Fibroblast of peridontal ligament (primary cell): ENCODE data around the gene WDR70.
A peak's percentile ranks its signal among the peaks of the same experiment; 100 is the strongest.
"Not testable (repeated sequence)": the region's sequence is repeated elsewhere in the genome, so short reads cannot be mapped to it uniquely, and the experiment has no call there.

ENCODE experiments used
- DNase-seq: peaks from one replicate; pipeline ENCODE4 v3.0.0-alpha.2; 2010; ENCODE audit errors: extremely low read depth

WDR70 gene

DNA sequence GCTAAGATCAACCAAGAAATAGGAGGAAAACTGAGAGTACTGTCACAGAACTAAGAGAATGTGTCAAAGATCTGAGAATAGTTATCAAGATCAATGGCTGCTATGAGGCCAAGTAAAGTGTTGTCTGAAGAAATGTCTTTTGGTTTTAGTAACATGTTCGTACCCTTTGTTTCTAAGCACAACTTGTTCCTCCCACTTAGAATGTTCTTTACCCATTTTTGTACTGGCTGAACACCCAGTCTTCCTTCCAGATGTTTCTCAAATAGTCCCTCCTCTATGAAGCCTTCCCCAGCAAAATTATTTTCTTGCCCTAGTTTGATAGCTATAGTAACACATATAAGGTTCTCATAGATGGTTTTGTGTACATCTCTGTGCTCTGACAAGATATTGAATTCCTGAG lies 191.5 kb downstream of the WDR70 start:
- DNase-seq: no peak

DNA sequence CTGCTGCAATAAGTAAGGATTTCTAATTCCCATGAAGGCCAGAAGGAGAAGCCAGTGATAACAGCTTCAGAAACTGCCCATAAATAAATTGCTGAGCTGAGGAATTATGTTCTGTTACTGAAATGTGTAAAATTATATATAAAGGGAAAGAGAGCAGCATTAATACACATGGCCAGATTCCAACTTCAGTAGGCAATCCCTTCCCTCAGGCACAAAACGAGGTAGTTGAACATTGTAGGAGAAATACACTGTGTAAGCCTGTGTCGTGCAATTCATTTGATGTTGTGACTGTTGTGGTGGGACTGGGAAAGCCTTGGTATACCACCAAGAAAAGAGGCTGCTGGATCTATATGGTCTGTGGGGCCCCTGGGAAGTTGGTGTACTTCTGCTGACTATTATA lies 192.9 kb downstream of the WDR70 start:
- DNase-seq: no peak

DNA sequence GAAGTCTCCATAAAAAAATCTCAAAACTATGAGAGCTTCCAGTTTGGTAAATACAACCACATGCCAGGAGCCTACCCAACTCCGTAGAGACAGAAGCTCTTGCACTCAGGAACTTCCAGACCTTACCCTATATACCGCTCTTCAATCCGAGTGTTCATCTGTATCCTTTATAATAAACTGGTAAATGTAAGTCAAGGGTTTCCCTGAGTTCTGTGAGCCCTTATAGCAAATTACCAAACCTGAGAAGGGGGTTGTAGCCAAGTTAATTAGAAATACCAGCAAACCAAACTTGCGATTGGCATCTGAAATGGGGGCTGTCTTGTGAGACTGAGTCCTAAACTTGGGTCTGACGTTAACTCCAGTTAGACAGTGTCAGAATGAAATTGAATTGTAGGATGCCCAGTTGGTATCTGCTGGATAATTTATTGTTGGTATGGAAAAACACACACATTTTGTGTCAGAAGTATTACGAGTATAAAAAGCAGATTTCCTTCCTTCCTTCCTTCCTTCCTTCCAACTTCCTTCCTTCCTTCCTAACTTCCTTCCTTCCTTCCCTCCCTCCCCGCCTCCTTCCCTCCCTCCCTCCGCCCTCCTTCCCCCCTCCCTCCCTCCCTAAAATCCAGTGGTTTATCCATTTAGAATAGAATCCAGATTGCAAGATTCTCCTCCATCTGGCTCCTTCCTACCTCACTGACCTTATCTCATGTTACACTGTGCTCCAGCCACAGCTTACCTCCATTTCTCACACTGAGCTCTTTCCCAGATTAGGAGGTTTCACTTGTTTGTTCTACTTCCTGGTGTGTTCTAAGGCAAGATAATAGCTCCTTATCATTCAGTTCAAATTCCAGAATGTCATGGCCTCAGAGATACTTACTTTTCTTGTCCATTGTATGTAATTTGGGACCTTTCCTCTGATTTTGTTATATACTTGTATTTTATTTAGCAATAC lies 196.7 kb downstream of the WDR70 start:
- no peak for DNase-seq

GRCh38 chr5:37576552-37576951 lies 197.4 kb downstream of the WDR70 start:
- DNase-seq: no peak

DNA sequence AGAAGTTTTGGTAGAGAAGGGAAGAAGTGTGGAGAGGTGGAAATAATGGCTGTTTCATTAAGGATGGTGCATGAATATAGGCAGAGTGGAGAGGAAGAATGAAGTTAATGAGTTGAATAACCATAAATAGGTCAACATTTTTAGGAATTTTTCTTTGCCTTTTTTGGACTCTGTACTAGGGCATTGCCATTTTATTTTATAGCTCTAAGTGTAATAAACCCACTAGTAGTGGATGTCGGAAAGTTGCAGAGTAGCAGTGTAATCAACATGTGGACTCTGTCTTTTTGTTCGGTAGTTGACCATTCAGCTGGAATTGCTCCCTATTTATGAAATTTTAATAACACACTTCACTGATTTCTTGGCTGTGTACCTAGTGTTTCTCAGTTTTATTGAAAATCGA lies 199.1 kb downstream of the WDR70 start:
- DNase-seq: no peak

- peak; percentile 78 for DNase-seq
These were observed 201.0 kb downstream of the WDR70 start for GRCh38 chr5:37580106-37580505.

DNA sequence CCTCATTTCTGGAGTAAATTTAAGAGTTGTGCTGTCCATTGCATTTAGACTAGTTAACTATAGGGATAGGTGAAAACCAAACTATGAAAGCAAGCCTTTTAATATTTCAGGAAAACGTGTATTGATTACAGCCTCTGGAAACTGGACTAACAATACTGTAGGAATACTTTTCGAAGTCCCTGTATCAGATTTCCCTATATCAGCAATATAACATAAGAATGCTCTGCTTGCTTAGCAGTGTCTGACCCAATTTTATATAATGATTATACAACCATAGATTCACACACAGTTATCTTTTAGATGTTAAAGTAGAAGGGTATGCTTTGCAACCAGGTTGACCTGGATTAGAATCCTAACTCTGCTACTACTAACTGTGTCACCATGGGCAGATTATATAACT lies 203.1 kb downstream of the WDR70 start:
- DNase-seq: no peak

GRCh38 chr5:37593292-37593691 lies 214.2 kb downstream of the WDR70 start:
- not testable (repeated sequence) for DNase-seq

DNA sequence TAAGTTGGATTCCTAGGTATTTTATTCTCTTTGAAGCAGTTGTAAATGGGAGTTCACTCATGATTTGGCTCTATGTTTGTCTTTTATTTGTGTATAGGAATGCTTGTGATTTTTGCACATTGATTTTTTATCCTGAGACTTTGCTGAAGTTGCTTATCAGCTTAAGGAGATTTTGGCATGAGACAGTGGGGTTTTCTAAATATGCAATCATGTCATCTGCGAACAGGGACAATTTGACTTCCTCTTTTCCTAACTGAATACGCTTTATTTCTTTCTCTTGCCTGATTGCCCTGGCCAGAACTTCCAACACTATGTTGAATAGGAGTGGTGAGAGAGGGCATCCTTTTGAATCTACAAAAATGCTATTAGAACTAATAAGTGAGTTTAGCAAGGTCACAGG lies 215.7 kb downstream of the WDR70 start:
- DNase-seq: not testable (repeated sequence)

DNA sequence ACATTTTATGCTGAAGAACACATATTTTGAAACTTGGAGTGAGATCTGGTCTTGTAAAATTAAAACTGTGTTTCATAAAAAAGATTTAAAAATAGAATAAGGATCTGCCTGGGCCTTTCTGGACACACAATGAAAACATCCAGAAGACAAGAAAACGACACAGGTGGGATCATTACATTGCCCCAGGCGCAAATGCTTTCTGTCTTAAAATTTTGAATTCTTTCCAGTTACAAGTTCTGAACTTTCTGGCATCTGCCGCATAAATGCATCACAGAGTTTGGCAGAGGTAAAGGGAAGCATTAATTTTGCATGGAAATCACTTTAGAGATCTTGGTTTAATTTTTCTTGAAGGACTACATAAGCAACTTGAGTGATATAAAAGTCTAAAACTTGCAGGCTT lies 219.6 kb downstream of the WDR70 start:
- DNase-seq: no peak

GRCh38 chr5:37601163-37601562 lies 222.0 kb downstream of the WDR70 start:
- no peak for DNase-seq

- no peak for DNase-seq
These were observed 224.0 kb downstream of the WDR70 start for GRCh38 chr5:37603072-37603471.

- no peak for DNase-seq
These were observed 225.2 kb downstream of the WDR70 start for GRCh38 chr5:37604290-37604689.

DNA sequence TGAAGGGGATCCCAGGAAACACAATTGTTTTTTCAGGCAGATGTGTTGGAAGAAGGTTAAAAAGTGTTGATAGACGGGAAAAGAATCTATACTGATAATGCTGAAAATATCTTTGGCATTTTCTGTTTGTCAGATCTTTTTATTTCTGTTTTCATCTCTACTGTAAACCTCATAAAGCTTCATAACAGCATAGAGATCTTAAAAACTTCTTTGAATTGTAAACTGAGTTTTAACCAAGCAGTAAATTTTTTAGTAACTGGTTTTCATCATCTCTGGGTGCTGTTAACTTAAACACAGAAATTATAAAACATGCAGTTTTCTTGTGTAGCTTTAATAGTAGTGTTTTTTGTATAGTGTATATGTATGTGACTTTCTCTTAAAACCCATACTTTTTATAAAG lies 227.0 kb downstream of the WDR70 start:
- no peak for DNase-seq

DNA sequence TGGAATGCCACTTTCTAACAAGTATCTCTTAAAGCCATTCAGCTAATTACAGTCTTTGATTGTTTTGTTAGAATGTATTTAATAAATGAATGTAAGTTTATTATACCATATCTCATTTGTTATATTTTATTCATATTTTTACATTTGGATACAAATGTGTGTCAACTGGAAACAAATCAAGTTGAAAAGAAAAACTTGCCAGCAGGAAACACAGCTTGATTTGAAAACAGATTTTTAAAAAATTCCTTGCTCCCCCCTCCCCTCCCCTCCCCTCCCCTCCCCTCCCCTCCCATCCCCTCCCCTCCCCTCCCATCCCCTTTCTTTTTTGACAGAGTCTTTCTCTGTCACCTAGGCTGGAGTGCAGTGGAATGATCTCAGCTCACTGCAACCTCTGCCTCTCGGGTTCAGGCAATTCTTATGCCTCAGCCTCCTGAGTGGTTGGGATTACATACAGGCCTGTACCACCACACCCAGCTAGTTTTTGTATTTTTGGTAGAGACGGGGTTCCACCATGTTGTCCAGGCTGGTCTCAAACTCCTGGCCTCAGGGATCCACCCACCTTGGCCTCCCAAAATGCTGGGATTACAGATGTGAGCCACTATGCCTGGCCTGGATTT lies 227.6 kb downstream of the WDR70 start:
- no peak for DNase-seq

- DNase-seq: peak; percentile 96
These were observed 236.1 kb downstream of the WDR70 start for GRCh38 chr5:37615184-37615583.

DNA sequence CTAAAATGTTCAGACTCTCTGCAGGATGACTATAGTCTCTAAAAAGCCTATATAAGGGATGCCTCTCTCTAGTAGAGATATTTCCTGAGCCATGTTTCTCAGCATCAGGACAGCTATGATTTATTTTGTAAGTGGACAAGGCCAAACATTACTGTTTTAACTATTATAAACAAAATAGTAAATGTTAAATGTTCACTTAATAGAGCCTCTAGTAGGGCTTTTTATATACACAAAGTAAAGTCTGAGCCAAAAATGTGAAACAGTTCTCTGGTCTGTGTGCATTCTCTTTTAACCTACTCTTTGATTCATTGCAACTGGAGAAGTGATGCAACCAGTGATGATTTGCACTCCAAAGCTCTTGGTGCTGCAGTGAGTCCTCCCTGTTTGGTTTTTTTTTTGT lies 240.2 kb downstream of the WDR70 start:
- DNase-seq: peak; percentile 76

- not testable (repeated sequence) for DNase-seq
These were observed 243.2 kb downstream of the WDR70 start for GRCh38 chr5:37622354-37622753.

- no peak for DNase-seq
These were observed 247.1 kb downstream of the WDR70 start for GRCh38 chr5:37626266-37626665.

GRCh38 chr5:37628876-37629275 lies 249.8 kb downstream of the WDR70 start:
- no peak for DNase-seq

GRCh38 chr5:37631939-37632338 lies 252.8 kb downstream of the WDR70 start:
- DNase-seq: no peak

GRCh38 chr5:37637165-37637845 lies 258.2 kb downstream of the WDR70 start:
- DNase-seq: no peak

GRCh38 chr5:37638897-37639296 lies 259.8 kb downstream of the WDR70 start:
- peak; percentile 30 for DNase-seq
